Measurements from ENCODE around the gene SNX13. TPM values are rescaled to one million over a fixed set of nuclear protein-coding genes. Genes with fewer than 3 reads are reported as not detected.

The SNX13 gene
- total and polyA plus RNA-seq, 8 donors: 36.1 to 51.4 (median 43.2) TPM

GRCh38 chr7:17855202-17855601 is 85.1 kb downstream of the SNX13 start:
- peaks cover 0 to 13% of the 10 kb centered on the region in 2 donors for H3K36me3 ChIP-seq
- H3K27ac ChIP-seq: no peak overlapping the region
- no peak overlapping the region for H3K4me3 ChIP-seq
- ATAC-seq: no peak
- DNase-seq: no peak
- no peaks in the 10 kb centered on the region for H3K27me3 ChIP-seq
- peaks cover 0 to 8% of the 10 kb centered on the region in 2 donors for H3K4me1 ChIP-seq
- TF ChIP-seq CTCF (IDR thresholded peaks at IDR 0.05): no peak
- intact Hi-C loops (cut with DNase I): no loop called here
- peaks cover 0 to 11% of the 10 kb centered on the region in 2 donors for H3K9me3 ChIP-seq

GRCh38 chr7:17854261-17855047 is 85.8 kb downstream of the SNX13 start:
- intact Hi-C loops (cut with DNase I): no loop called here
- peaks cover 0 to 8% of the 10 kb centered on the region in 2 donors for H3K4me1 ChIP-seq
- no peaks in the 10 kb centered on the region for H3K27me3 ChIP-seq
- no peak overlapping the region for H3K27ac ChIP-seq
- no peak for TF ChIP-seq CTCF (IDR thresholded peaks at IDR 0.05)
- DNase-seq: no peak
- H3K36me3 ChIP-seq: peaks cover 0 to 15% of the 10 kb centered on the region in 2 donors
- H3K4me3 ChIP-seq: no peak overlapping the region
- H3K9me3 ChIP-seq: peaks cover 0 to 11% of the 10 kb centered on the region in 2 donors
- ATAC-seq: no peak

- H3K9me3 ChIP-seq: peaks cover 0 to 11% of the 10 kb centered on the region in 2 donors
- H3K36me3 ChIP-seq: peaks cover 0 to 28% of the 10 kb centered on the region in 2 donors
- peaks cover 0 to 8% of the 10 kb centered on the region in 2 donors for H3K4me1 ChIP-seq
- ATAC-seq: no peak
- no peak for DNase-seq
- intact Hi-C loops (cut with DNase I): no loop called here
- H3K27me3 ChIP-seq: no peaks in the 10 kb centered on the region
- no peak for TF ChIP-seq CTCF (IDR thresholded peaks at IDR 0.05)
- H3K4me3 ChIP-seq: no peak overlapping the region
- peak overlapping the region in 1 of 2 donors; percentile 21 for H3K27ac ChIP-seq
These were observed 87.9 kb downstream of the SNX13 start for GRCh38 chr7:17852361-17852760.

- intact Hi-C loops (cut with DNase I): no loop called here
These were observed 90.8 kb downstream of the SNX13 start for GRCh38 chr7:17849504-17849903.

More at GRCh38 chr7:17849504-17849903, 90.8 kb downstream of the SNX13 start:
- TF ChIP-seq CTCF (IDR thresholded peaks at IDR 0.05): no peak
- no peak for DNase-seq
- no peaks in the 10 kb centered on the region for H3K9me3 ChIP-seq
- H3K36me3 ChIP-seq: peaks cover 0 to 34% of the 10 kb centered on the region in 2 donors
- ATAC-seq: no peak
- H3K27ac ChIP-seq: no peak overlapping the region
- no peak overlapping the region for H3K4me3 ChIP-seq
- H3K27me3 ChIP-seq: no peaks in the 10 kb centered on the region
- H3K4me1 ChIP-seq: peaks cover 0 to 8% of the 10 kb centered on the region in 2 donors

Data from left lung (tissue), 10 donors.